Stomach (tissue), 4 donors: ENCODE measurements around the gene CAMK2B.

Experiments used
- CTCF ChIP-seq, 7 experiments: fragments of 450-650 bp in 4 of 7; fragments of 200-600 bp in 3 of 7; sonication (generic) in 3 of 7; IDR thresholded peaks; one replicate each; pipeline ENCODE4 v1.5.1; 2016 to 2019; ENCODE audit warnings: antibody characterized with exemption in 7 of 7, control low read depth in 2 of 7, mild to moderate bottlenecking in 1 of 7
- EP300 ChIP-seq: sonication (generic); formaldehyde crosslinking; IDR thresholded peaks from one replicate; pipeline ENCODE4 v1.6.1; 2017; ENCODE audit warnings: antibody characterized with exemption
- POLR2A ChIP-seq, 4 donors: fragments of 450-650 bp; IDR thresholded peaks; one replicate each; pipeline ENCODE4 v1.6.1; 2016; ENCODE audit warnings: antibody characterized with exemption in 4 of 4, control low read depth in 2 of 4, mild to moderate bottlenecking in 1 of 4, moderate library complexity in 1 of 4
- POLR2AphosphoS5 ChIP-seq, 3 donors: sonication (generic); formaldehyde crosslinking; IDR thresholded peaks; one replicate each; pipeline ENCODE4 v1.6.1; 2016; ENCODE audit warnings: antibody characterized with exemption in 3 of 3

GRCh38 chr7:44180631-44181030 is 144.8 kb downstream of the CAMK2B start:
- TF ChIP-seq CTCF (IDR thresholded peaks at IDR 0.05), result no peak
- TF ChIP-seq POLR2A (IDR thresholded peaks at IDR 0.05), result no peak
- no peak for TF ChIP-seq POLR2AphosphoS5 (IDR thresholded peaks at IDR 0.05)
- no peak for TF ChIP-seq EP300
